SKM-1 treated with dmso at 0.1 percent for 144 hours (cell line): ENCODE results near the gene PARM1.

ENCODE experiments used
- DNase-seq: peaks from one replicate; lab custom pipeline; 2025; ENCODE audit not compliant: unreplicated experiment; lab: John Stamatoyannopoulos, UW

PARM1 gene

GRCh38 chr4:75069493-75070074 is 136.7 kb downstream of the PARM1 start:
- no peak for DNase-seq

DNA sequence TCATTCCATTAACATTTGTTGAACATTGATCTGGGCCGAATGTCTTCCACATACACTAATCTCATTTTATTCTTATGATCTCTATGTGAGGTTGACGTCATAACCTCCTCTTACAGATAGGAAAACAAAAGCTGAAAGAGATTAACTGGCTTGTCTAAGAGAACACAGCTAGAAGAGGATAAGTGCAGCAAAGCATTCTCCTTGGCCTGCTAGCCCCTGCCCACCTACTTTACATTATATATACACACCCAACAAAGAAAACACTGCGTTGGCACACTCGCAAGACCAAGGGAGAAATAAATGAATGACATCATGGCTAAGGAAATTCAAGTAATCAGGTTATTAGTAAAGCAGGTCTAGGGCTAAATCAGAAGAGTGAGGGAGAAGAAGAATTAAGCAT is 138.4 kb downstream of the PARM1 start:
- no peak for DNase-seq

DNA sequence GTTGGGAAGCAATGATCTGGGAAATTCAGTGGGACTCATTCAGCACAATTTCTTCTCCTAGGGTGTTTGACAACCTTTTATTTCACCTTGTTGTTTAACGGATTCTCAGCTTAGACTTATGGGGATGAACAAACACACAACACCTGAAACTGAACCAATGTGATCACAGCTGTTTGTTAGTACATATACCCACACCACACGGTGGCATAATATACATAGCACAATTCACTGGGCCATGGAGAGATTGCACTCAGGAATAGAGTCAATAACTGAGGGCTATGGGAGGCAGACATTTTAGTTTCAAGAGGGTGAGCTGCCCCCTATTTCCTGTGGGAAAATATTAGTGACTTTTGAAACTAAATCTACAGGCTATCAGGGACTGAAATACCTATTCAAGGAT is 148.0 kb downstream of the PARM1 start:
- no peak for DNase-seq

DNA sequence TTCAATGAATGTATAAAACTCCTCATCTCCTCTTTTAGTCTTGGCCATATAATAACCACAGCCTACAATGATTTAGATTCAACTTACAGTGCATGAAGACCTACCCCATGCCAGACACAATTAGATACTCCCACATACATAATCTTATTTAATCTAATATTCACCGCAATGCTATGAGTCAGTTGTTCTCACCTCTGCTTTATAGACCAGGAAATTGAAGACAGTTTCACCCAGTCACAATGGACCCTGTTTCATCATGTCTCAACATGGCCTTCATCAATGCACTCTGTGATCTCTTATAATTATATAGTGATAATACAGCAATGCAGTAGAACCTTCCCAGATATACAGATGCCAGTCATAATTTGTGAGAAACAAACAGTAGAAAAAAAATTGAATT is 148.6 kb downstream of the PARM1 start:
- no peak for DNase-seq

DNA sequence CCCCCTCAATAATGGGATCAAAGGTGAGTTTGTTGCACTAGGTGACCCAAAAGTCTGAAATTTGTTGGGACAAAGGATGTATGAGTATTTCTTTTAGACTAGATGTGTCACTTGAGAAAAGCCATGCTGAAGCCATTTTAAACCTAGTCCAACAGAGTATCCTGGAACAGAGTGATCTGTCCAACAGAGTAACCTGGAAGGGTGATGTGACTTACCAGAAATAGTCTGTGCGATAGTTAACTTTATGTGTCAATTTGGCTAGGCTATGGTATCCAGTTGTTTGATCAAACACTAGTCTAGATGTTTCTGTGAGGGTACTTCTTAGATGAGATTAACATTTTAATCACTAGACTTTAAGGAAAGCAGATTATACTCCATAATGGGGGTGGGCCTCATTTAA is 154.5 kb downstream of the PARM1 start:
- DNase-seq, result no peak

- no peak for DNase-seq
These were observed 154.9 kb downstream of the PARM1 start for GRCh38 chr4:75087865-75088264.

GRCh38 chr4:75089206-75089605 is 156.3 kb downstream of the PARM1 start:
- DNase-seq, result no peak

GRCh38 chr4:75099321-75099720 is 166.4 kb downstream of the PARM1 start:
- no peak for DNase-seq
